PC-3 (cell line): Measurements from ENCODE around the gene CHD5. TPM values are rescaled to one million over a fixed set of nuclear protein-coding genes. Genes with fewer than 3 reads are reported as not detected.
"Not testable (repeated sequence)": the region's sequence is repeated elsewhere in the genome, so short reads cannot be mapped to it uniquely, and the experiment has no call there.

Experiments
- ATAC-seq: fragments of 200-7000 bp; cut with Tn5 transposase; 2 replicates; pipeline ENCODE4 v1.9.1; 2020; ENCODE audit warnings: mild to moderate bottlenecking, moderate library complexity
- BruUV-seq: library from RNA; stranded (reverse); fragments of 400-500 nt; replicated peaks from 2 replicates; lab custom pipeline; 2021; lab: Mats Ljungman, UMichigan
- CTCF ChIA-PET: fragments of 300-600 bp; sonication (Branson Sonifier 250); formaldehyde crosslinking; loops from one replicate; lab custom pipeline; 2022; ENCODE audit warnings: antibody characterized with exemption; lab: Charles Lee
- POLR2A ChIA-PET: fragments of 300-600 bp; sonication (Branson Sonifier 250); formaldehyde crosslinking; loops from one replicate; lab custom pipeline; 2022; ENCODE audit warnings: antibody characterized with exemption; ENCODE audit not compliant: unreplicated experiment; lab: Charles Lee
- DNase-seq: peaks from one replicate; pipeline ENCODE4 v3.0.0-alpha.2; 2015
- H2AFZ ChIP-seq: fragments of 300-600 bp; sonication (generic); 2 replicates; pipeline ENCODE4 v1.6.0; 2016; ENCODE audit warnings: antibody characterized with exemption, low read length
- H3F3A ChIP-seq: fragments of 300-600 bp; sonication (generic); one replicate; pipeline ENCODE4 v1.6.0; 2017; ENCODE audit warnings: antibody characterized with exemption, low read length, control low read depth, mild to moderate bottlenecking; ENCODE audit not compliant: unreplicated experiment
- H3K27ac ChIP-seq: fragments of 300-600 bp; sonication (generic); 2 replicates; pipeline ENCODE4 v1.5.1; 2016; ENCODE audit warnings: mild to moderate bottlenecking, low read length
- H3K27me3 ChIP-seq: fragments of 300-600 bp; sonication (generic); 2 replicates; pipeline ENCODE4 v1.6.1; 2016; ENCODE audit warnings: low read length, mixed read lengths
- H3K36me3 ChIP-seq: fragments of 300-600 bp; sonication (generic); 2 replicates; pipeline ENCODE4 v1.6.1; 2016; ENCODE audit warnings: low read depth, mixed run types, low read length, mixed read lengths
- H3K4me1 ChIP-seq: fragments of 300-600 bp; sonication (generic); 2 replicates; pipeline ENCODE4 v1.5.1; 2016; ENCODE audit warnings: low read length; ENCODE audit not compliant: insufficient read depth
- H3K4me2 ChIP-seq: fragments of 300-600 bp; sonication (generic); 2 replicates; pipeline ENCODE4 v1.6.0; 2016; ENCODE audit warnings: low read length
- H3K4me3 ChIP-seq: fragments of 300-600 bp; sonication (generic); 2 replicates; pipeline ENCODE4 v1.5.1; 2016; ENCODE audit warnings: mild to moderate bottlenecking, low read length, mixed read lengths
- H3K79me2 ChIP-seq: fragments of 300-600 bp; sonication (generic); 2 replicates; pipeline ENCODE4 v1.6.1; 2017; ENCODE audit warnings: low read length, mixed read lengths
- H3K9ac ChIP-seq: fragments of 300-600 bp; sonication (generic); 2 replicates; pipeline ENCODE4 v1.6.0; 2016; ENCODE audit warnings: mild to moderate bottlenecking, low read length
- H3K9me2 ChIP-seq: fragments of 300-600 bp; sonication (generic); replicated peaks from 2 replicates; pipeline ENCODE4 v1.6.1; 2016; ENCODE audit warnings: mixed run types, low read length, mixed read lengths
- H3K9me3 ChIP-seq: fragments of 300-600 bp; sonication (generic); 2 replicates; pipeline ENCODE4 v1.6.1; 2016; ENCODE audit warnings: low read length, mixed read lengths
- H4K20me1 ChIP-seq: fragments of 300-600 bp; sonication (generic); 2 replicates; pipeline ENCODE4 v1.6.1; 2016; ENCODE audit warnings: low read length, mixed read lengths
- CTCF ChIP-seq: fragments of 300-600 bp; sonication (generic); conservative IDR thresholded peaks from 2 replicates; pipeline ENCODE4 v1.5.1; 2017; ENCODE audit warnings: antibody characterized with exemption, low read depth, mild to moderate bottlenecking, low read length
- EZH2 ChIP-seq: fragments of 300-600 bp; sonication (generic); IDR thresholded peaks from one replicate; pipeline ENCODE4 v1.6.1; 2017; ENCODE audit warnings: antibody characterized with exemption, mild to moderate bottlenecking, low read length; ENCODE audit not compliant: unreplicated experiment
- EZH2phosphoT487 ChIP-seq: fragments of 300-600 bp; sonication (generic); IDR thresholded peaks from 2 replicates; pipeline ENCODE4 v1.6.1; 2018; ENCODE audit warnings: mild to moderate bottlenecking, antibody characterized with exemption, low read length, borderline replicate concordance
- intact Hi-C: fragments of 100-400 bp; cut with micrococcal nuclease; formaldehyde crosslinking; loops from 2 replicates; pipeline ENCODE4 v1.9.0; 2023
- total RNA-seq: library from RNA; depleted of rRNA; stranded (reverse); fragments of >200 nt; gene quantifications from 2 replicates; pipeline ENCODE4 v1.2.3, GENCODE V29; 2014

The CHD5 gene
- total RNA-seq, 1 experiment from 2014 or later, result 0.55 TPM

GRCh38 chr1:6065093-6065858 is 114.8 kb downstream of the CHD5 start:
- intact Hi-C loops, result no loop called here
- H4K20me1 ChIP-seq, result no peaks in the 10 kb centered on the region
- no peaks in the 10 kb centered on the region for H3K9me3 ChIP-seq
- CTCF ChIA-PET, result no interaction called here
- H3K36me3 ChIP-seq, result no peaks in the 10 kb centered on the region
- TF ChIP-seq EZH2phosphoT487 (no peak), CTCF (no peak), EZH2 (no peak)
- no peaks in the 10 kb centered on the region for H3K9me2 ChIP-seq
- POLR2A ChIA-PET, result no interaction called here
- BruUV-seq, result no TSS peak
- no peak overlapping the region for H3K4me2 ChIP-seq
- H2AFZ ChIP-seq, result no peak overlapping the region
- H3F3A ChIP-seq, result no peaks in the 10 kb centered on the region
- no peaks in the 10 kb centered on the region for H3K79me2 ChIP-seq
- no peaks in the 10 kb centered on the region for H3K27me3 ChIP-seq
- H3K27ac ChIP-seq, result no peak overlapping the region
- ATAC-seq (no peak), DNase-seq (no peak)
- H3K4me3 ChIP-seq, result no peak overlapping the region
- H3K9ac ChIP-seq, result no peak overlapping the region
- peaks cover 2% of the 10 kb centered on the region for H3K4me1 ChIP-seq

DNA sequence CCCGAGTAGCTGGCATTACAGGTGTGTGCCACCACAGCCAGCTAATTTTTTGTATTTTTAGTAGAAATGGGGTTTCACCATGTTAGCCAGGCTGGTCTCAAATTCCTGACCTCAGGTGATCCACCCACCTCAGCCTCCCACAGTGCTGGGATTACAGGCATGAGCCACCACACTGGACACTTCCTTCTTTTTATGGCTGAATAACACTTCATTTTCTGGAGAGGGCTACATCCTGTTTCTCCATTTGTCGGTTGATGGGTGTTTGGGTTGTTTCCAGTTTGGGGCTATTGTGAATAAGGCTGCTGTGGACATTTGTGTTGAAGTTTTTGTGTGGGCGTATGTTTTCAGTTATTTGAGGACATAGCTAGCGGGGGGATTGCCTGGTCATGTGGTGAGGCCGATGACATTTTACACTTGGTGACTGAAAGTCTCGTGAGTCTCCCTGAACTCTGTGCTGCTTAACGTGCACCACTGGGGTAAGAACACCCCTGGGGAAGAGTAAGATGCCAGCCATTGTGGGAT is 116.5 kb downstream of the CHD5 start:
- DNase-seq, H3K4me3 ChIP-seq, H3K9me3 ChIP-seq, H3K79me2 ChIP-seq, CTCF ChIA-PET, intact Hi-C loops, POLR2A ChIA-PET, H4K20me1 ChIP-seq, H2AFZ ChIP-seq, H3K9me2 ChIP-seq, H3K9ac ChIP-seq, H3K4me2 ChIP-seq, H3K27ac ChIP-seq, H3K27me3 ChIP-seq, ATAC-seq, H3K36me3 ChIP-seq, BruUV-seq, H3F3A ChIP-seq: not testable (repeated sequence)
- H3K4me1 ChIP-seq, result peaks cover 19% of the 10 kb centered on the region

DNA sequence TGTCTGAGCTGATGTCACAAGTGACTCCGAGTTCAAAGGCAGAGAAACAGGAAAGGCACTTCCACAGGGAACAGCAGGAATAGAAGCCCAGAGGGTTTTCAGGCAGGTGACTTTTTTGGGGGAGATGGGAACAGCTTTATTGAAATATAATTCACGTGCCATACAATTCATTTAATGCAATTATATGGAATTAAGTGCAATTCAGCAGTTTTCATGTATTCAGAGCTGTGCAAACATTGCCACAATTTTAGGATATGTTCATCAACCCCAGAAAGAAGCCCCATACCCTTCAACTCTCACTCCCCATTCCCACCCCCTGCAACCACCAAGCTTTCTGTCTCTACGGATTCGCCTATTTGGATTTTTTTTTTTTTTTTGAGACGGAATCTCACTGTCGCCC is 117.5 kb downstream of the CHD5 start:
- Histone ChIP-seq H3K79me2 (no peaks in the 10 kb centered on the region), H3K27ac (no peak overlapping the region), H3K4me3 (no peak overlapping the region), H4K20me1 (no peaks in the 10 kb centered on the region), H3K27me3 (no peaks in the 10 kb centered on the region), H3K4me2 (no peak overlapping the region), H3K9me3 (no peaks in the 10 kb centered on the region), H3K9me2 (no peaks in the 10 kb centered on the region), H3F3A (no peaks in the 10 kb centered on the region), H3K4me1 (peaks cover 27% of the 10 kb centered on the region), H3K9ac (no peak overlapping the region), H2AFZ (no peak overlapping the region), H3K36me3 (no peaks in the 10 kb centered on the region)
- TF ChIP-seq CTCF (no peak), EZH2 (no peak), EZH2phosphoT487 (no peak)
- ATAC-seq (no peak), DNase-seq (no peak)
- CTCF ChIA-PET, result no interaction called here
- BruUV-seq, result no TSS peak
- POLR2A ChIA-PET, result interaction anchor here (0.7 kb wide), 1 partner anchor 9 kb away, joined by 5 read pairs; no protein-coding TSS in a partner anchor
- intact Hi-C loops, result no loop called here
